ENCODE measurements around the gene PRKAR1B. TPM values are rescaled to one million over a fixed set of nuclear protein-coding genes. Genes with fewer than 3 reads are reported as not detected.

PRKAR1B gene
- total and polyA plus RNA-seq, 8 donors = 4.5 to 45.8 (median 11.1) TPM

DNA sequence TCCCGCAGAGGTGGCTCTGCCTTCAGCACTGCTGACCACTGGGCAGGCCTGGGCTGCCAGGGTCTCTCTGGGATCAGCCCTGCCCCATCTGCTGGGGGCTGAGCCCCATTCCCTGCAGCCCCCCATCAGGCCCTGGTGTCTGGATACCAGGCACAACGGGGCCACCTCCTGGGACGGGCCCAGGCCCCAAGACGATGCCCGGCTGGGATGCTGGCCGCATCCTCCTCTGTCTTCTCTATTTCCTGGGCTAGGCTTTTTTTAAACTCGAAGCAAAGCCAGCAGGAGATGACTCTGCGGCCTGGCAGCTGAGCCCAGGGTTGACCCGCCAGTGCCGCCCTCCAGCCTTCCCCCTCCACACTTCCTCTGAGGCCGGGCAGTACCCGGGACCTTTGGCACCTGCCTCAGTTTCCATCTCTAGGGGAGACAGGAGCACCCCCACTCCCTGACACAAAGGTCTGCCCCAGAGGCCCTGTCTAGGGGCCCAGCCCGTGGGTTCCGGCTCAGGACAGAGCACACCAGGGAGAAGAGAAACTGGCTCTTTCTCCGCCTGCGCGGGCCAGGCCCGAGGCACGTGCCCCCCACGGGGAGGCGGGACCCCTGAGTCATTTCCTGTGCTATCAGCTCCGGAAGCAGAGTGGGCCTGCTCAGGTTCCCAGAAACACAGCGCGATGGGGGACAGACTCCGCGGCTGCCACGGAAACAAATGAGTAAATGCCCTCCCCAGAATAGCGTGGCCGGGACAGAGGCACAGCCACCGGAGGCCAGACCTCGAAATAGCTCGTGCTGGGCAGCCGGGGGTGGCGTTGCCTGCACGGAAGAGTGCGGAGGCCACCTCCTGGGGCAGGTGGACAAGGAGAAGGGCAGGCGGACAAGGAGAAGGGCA is 122.8 kb downstream of the PRKAR1B start:
- peaks cover 3 to 40% (median 19%) of the 10 kb centered on the region in 4 donors for H3K4me1 ChIP-seq
- peak overlapping the region in 2 of 4 donors; percentile 1 to 25 for H3K4me3 ChIP-seq
- intact Hi-C loops (cut with DNase I; ENCODE audit: low total_unique reads) = no loop called here

GRCh38 chr7:603152-603951 is 123.7 kb downstream of the PRKAR1B start:
- TF ChIP-seq POLR2A (IDR thresholded peaks at IDR 0.05) (no peak), EP300 (IDR thresholded peaks at IDR 0.05) (no peak), CTCF (IDR thresholded peaks at IDR 0.05) (no peak), POLR2AphosphoS5 (IDR thresholded peaks at IDR 0.05) (no peak)
- Histone ChIP-seq H3K4me1 (peaks cover 3 to 40% (median 19%) of the 10 kb centered on the region in 4 donors), H3K9me3 (no peaks in the 10 kb centered on the region), H3K4me3 (no peak overlapping the region), H3K27ac (peak overlapping the region; percentile 65 to 87 (median 83)), H3K27me3 (no peaks in the 10 kb centered on the region), H3K36me3 (peaks cover 0 to 21% (median 12%) of the 10 kb centered on the region in 4 donors)
- intact Hi-C loops (cut with DNase I; ENCODE audit: low total_unique reads) = no loop called here
- no peak for DNase-seq
- WGBS, 5 donors = 85 to 93% (median 88%) methylated on average over 12 of the region's 12 CpGs

More for the DNA sequence above, 122.8 kb downstream of the PRKAR1B start:
- peaks cover 0 to 21% (median 12%) of the 10 kb centered on the region in 4 donors for H3K36me3 ChIP-seq
- H3K9me3 ChIP-seq = no peaks in the 10 kb centered on the region
- TF ChIP-seq POLR2A (IDR thresholded peaks at IDR 0.05) (no peak), CTCF (IDR thresholded peaks at IDR 0.05) (no peak), EP300 (IDR thresholded peaks at IDR 0.05) (no peak), POLR2AphosphoS5 (IDR thresholded peaks at IDR 0.05) (peak; percentile 43 to 74 (median 63))
- no peaks in the 10 kb centered on the region for H3K27me3 ChIP-seq
- DNase-seq = peak; percentile 68 to 88
- WGBS, 5 donors = 66 to 70% (median 66%) methylated on average over 33 to 37 of the region's 37 CpGs
- peak overlapping the region; percentile 65 to 87 (median 83) for H3K27ac ChIP-seq

GRCh38 chr7:602341-603141 is 124.5 kb downstream of the PRKAR1B start:
- peak overlapping the region in 1 of 4 donors; percentile 18 for H3K4me3 ChIP-seq
- no peak for TF ChIP-seq POLR2A (IDR thresholded peaks at IDR 0.05)
- no peak for TF ChIP-seq CTCF (IDR thresholded peaks at IDR 0.05)
- no peak for TF ChIP-seq POLR2AphosphoS5 (IDR thresholded peaks at IDR 0.05)
- TF ChIP-seq EP300 (IDR thresholded peaks at IDR 0.05) = no peak
- peaks cover 3 to 40% (median 19%) of the 10 kb centered on the region in 4 donors for H3K4me1 ChIP-seq
- peaks cover 0 to 21% (median 12%) of the 10 kb centered on the region in 4 donors for H3K36me3 ChIP-seq
- H3K27ac ChIP-seq = peak overlapping the region; percentile 67 to 87 (median 83)
- DNase-seq = peak in 1 of 2 donors; percentile 46
- WGBS, 5 donors = 53 to 79% (median 65%) methylated on average over 31 to 38 of the region's 38 CpGs
- no peaks in the 10 kb centered on the region for H3K9me3 ChIP-seq
- intact Hi-C loops (cut with DNase I; ENCODE audit: low total_unique reads) = no loop called here
- H3K27me3 ChIP-seq = no peaks in the 10 kb centered on the region

Measured in stomach (tissue), 9 donors.